NCI-H128 (cell line): ENCODE data around the gene MRPS12.

Experiments
- DNase-seq: peaks from one replicate; lab custom pipeline; 2025; ENCODE audit not compliant: unreplicated experiment; lab: John Stamatoyannopoulos, UW

The MRPS12 gene

DNA sequence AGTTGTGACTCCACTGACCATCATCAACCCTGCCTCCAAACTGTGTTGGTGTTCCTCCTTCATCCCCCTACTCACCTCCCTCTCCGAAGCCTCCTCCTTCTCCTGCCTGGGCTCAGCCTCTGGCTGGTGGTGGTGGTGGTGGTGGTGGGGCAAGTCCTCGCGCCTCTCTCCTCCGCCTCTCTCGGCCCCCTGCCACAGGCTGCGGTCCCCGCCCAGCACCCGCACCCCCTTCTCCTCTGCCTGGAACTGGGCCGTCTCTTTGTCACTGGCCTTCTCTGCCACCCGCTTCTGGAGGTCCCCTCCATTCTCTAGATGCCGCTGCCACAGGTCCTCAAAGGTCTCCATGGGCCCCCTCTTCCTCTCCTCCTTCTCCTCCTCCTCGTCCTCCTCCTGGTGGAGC is 20.3 kb upstream of the MRPS12 start:
- DNase-seq, result no peak

DNA sequence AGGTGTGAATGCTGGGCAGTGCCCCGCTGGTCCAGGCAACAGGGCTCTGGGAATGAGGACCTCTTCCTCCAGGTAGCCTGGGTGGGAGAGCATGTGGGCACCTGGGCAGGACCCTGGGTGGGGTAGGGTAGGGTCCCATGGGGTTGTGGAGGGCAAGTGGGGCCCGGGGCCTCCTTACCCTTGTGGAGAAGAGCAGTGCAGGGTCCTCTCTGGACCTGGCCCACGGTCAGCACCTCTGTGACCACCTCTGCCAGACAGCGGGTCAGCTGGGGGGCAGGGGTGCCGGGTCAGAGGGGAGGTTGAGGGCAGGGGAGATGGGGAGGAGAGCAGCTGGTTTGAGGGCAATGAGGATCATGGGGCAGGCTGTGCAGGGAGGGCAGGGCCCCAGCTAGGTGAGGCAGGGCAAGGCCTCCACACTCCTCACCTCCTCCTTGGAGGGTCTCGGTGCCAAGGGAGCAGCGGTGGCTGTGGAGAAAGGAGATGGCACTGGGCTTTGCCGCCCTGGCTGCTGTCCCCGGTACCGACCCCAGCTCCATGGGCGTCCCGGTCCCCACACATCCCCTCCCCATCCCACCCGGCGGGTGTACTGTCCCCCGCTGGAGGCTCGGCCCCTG is 19.2 kb upstream of the MRPS12 start:
- DNase-seq, result no peak

DNA sequence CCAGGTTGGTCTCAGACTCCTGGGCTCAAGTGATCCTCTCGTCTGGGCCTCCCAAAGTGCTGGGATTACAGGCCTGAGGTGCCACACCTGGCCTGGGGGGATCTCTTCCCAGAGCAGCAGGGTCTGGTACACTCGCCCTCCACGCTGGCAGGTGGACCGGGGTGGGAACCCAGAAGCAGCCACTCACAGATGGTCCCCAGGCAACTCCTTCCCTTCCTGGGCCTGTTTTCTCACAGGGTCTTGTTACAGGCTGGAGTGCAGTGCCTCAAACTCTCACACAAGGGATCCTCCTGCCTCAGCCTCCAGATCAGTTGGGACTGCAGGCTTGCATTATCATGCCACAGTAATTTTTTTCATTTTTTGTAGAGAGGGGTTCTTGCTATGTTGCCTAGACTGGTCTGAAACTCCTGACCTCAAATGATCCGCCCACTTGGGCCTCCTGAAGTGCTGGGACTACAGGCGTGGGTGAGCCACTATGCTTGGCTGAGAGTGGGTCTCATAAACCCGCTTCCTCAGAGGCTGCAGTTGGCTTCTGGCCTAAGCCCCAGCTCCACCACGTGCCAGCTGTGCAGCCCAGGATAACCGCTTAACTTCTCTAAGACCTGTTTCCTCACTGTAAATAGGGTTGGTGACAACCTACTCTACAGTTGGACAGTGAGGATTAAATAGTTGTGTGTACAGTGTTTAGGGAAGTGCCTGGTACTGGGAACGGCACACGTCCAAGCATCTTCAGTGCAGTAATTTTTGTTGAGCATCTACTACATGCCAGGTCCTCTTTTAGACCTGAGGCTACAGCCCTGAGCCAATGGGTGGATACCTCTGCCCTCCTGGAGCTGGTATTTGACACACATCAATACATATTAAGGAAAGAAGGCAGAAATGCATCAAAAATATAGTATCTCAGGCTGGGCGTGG is 17.9 kb upstream of the MRPS12 start:
- no peak for DNase-seq

DNA sequence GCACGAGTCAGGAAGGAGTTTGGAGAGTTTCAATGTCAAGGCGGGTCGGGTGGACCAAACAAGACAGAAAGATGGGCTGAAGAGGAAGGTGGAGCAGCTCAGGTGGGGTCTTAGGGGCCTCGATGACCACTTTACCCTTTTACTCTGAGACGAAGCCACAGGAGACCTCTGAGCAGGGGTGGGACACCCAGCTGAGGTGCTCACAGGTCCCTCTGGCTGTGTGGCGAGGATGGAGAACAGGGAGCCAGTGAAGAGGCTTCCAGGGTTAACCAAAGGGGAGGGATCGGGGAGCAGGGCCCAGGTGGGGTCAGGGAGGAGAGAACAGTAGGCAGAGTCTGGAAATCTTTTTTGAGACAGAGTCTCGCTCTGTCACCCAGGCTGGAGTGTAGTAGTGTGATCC is 16.8 kb upstream of the MRPS12 start:
- no peak for DNase-seq

DNA sequence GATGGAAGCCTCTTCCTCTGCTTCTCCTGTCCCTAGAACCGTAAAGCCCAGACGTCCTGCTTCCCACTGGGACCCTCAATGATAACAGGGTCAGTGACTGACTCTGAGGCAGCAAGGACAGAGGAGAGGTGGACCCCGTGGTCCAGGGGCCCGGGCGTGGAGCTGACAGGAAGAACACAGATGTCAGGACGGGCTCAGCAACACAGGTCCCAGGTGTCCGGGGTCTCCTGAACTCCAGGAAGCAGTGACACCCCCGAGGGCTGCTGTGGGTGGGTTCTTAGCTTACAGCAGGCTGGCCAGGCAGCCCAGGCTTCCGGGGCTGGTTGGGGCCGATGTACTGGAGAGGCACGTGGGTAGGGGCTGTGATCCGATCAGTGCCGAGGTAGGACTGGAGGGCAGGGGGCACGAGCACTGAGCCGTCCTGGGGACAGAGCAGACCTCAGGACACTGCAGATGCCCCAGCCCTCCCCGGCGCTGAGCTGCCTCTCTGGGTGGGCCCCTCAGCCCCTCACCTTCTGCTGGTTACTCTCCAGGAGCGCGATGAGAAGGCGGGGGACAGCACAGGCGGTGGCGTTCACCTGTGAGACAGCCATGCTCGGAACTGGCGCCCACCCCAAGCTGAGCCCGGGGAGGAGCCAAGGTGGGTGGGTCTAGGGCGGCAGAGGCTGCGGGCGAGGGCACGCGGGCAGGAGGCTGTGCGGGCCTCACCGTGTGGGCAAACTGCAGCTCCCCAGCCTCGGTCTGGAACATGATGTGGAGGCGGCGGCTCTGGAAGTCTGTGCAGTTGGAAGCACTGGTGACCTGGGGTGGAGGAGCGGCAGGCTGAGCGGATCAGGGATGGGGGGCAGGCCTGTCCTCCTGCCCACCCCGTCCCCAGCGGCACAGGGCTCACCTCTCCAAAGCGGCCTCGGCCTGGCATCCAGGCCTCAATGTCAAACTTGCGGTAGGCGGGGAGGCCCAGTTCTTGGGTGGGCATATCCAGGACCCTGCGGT is 15.1 kb upstream of the MRPS12 start:
- DNase-seq, result no peak

DNA sequence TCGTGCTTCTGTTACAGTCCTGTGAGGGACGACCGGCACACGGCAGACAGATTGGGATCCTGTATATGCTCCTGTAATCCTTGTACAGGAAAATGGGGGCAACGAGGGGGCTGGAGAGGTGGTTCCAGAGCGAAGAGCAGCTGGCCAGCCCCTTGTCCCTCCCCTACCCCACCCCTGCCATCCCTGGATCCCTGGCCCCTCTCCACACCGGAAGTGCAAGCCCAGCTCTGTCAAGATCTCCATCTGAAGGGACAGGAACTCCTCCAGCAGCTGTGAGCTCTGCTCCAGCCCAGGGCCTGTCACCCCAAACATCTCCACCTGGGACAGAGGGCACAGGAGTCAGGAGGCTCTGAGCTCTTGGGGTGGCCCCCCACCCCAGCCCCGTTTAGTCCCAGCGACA is 13.2 kb upstream of the MRPS12 start:
- no peak for DNase-seq

DNA sequence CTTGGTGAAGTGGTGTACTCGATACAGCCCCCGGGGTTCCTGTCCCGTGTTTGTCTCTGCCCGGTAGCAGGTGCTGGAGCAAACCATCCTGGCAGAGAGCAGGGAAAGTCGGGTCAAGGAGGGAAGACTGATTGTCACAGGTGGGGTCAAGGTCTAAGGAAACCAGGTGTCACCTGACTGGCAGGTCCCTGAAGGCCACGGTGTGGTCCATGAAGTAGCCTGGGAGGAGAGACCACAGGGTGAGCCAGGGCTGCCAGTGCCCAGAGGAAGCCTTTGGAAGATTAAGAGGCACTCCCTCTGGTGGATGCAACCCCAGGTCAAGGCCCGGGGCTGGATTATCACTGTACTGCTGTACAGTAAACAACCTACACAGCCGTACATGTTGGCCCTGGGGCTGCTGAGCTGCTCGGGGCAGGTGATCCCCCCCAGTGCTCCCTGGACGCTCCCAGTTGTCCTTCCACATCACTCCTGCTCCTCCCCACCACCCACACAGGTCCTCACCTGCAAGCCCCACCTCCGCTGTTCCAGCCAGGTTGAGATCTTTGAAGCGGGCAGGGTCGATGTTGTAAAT is 12.7 kb upstream of the MRPS12 start:
- DNase-seq, result no peak

DNA sequence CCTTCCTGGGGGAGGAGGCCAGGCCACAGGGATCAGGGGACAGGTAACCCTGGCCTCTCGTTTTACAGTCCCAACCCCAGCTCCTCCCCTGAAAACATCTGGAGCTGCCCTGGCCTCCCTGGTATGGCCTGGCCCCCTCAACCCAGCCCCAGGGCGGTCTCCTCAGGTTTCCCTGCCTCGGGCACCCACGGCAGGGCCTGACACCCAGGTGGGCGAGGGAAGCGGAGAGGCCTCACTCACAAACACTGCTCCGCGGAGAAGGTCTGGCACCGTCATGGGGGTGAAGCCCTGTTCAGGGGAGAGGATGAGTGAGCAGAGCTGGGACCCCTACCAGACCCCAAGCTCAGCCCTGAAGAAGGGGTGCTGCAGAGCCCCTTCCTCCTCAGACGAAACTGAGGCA is 12.2 kb upstream of the MRPS12 start:
- no peak for DNase-seq

DNA sequence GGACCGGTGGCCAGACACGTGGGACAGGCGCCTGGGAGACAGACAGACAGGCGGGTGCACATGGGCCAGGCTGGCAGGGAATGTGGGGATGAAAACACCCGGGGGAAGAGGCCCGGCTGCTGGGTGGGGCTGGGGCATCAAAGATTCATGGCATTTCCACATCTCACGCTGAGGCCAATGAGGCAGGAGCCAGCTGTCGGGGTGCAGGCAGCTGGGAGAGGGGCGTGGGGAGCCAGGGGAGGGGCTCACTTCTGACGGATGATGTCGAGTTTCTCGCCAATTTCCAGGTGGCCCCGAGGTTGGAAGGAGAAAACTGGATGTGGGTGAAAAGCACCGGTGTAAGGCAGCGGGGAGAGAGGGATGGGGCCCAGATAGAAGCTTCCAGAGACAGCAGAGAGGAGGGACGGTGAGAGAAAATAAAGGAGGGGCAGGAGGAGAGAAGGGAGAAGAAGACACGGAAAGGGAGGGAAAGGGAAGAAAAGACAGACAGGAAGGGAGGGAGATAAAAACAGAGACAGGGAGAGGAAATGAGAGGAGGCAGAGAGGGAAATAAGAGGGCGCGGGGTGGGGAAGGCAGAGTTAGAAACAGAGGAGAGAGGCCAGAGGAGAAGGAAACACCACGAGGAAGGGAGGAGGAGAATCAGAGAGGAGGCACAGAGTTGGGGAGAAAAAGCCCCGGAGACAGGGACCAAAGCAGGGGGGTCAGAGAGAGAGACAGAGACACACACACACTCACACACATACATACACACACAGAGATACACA is 10.7 kb upstream of the MRPS12 start:
- no peak for DNase-seq

DNA sequence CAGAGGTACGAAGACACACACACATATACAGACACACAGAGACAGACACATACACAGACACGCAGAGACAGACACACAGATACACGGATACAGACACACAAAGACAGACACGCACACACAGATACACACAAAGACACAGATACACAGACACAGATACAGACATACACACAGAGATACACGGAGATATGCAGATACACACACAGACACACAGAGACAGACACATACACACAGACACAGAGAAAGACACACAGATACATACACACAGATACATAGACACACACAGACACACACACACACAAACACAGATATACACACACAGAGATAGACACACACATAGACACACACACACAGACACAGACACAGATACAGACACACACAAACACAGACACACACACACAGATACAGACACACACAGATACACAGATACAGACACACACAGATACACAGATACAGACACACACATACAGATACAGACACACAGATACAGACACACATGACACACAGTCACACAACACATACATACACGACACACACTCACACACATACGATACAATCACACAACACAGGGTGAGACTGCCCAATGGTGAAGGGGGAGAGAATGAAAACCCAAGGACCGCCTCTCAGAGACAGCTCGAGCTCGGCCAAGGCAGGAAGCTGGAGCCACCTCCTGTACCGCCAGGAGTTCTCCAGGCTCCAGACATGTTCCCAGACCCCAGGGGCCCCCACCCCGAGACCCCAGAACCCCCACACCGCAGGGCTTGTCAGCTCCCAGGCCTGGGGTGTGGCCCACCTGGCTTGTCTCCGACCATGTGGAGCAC is 9.9 kb upstream of the MRPS12 start:
- no peak for DNase-seq

DNA sequence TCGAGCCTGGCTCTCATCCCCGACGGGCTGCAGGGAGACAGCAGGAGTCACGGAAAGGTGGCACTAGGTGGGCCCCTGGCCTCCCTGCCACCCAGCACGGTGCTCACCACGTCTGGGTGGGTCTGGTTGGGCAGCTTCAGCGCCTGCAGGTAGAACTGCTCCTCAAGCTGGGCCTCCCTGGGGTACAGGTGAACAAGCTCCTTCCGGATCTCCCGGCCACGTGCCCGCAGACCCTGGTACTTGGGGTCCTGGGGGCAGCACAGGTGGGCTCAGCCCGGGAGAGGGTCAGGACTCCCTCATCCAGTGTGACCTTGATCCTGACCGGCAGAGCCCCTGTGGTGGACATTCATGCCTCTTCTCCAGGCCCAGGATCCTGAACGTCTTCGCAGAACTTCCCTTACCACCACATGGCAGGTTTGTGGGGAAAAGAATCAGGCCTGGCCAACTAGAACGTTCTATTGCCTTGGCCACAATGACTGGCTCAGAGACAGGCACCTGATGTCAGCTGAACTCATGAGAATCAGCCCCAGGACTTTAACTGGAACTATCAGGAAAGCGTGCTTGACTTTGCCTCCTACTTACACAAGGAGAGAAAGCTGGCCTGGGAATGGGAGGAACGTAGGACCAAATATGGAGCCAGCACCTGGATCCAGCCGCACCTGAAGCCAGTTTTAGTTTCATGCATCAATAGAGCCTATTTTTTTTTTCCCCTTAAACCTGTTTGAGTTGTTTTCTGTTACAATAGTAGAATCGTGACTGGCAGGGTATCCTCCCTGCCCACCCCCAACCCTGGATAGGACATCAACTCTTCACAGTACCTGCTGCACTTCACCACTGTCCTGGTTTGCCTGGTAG is 9.1 kb upstream of the MRPS12 start:
- DNase-seq, result no peak

DNA sequence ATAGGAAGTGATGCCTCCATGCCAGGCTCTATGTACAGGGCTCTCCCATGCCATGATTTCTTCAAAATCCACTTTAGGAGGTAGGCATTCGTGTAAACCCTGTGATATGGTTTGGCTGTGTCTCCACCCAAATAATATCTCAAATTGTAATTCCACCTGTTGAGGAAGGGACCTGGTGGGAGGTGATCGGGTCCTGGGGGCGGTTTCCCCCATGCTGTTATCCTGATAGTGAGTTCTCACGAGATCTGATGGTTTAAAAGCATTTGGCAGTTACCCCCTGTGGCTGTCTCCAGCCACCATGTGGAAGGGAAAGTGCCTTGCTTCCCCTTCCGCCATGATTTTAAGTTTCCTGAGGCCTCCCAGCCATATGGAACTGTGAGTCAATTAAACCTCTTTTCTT is 8.3 kb upstream of the MRPS12 start:
- no peak for DNase-seq

DNA sequence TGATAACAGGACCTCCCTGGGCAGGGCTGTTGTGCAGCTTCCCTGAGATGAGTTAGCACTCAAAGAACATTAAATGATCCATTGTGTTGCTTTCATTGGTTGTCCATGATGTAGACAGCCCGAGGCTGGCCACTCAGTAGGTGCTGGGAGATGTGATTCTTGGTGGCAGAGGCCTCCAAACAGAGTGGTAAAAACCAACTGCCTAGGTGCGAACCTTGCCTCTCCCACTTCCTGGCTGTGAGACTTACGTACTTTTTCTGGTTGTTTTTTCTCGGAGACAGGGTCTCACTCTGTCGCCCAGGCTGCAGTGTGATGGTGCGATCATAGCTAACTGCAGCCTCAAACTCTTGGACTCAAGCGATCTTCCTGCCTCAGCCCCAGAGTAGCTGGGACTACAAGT is 6.4 kb upstream of the MRPS12 start:
- no peak for DNase-seq

DNA sequence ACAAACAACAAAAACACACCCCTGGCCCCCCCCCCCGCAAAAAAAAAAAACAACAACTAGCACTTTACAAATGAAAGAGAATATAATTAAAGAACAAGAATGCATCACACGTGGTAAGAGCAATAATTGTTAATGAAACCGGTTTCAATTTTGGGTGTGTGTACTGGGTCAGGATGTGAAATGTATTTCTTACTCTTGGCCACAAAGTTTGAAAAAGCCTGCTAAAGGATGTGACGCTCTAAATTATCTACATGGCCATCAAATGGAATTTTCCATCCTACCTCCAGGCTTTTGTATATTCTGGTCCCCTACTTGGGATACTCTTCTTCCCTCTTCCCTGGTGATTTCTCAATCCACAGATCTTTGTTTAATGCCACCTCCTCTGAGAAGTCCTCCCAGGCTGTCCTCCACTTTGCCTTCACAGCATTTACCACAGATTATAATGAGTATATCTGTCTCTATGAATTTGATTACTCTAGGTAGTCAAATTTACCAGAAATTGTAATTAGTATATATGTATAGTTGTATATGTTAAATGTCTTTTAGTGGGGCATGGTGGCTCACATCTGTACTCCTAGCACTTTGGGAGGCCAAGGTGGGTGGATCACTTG is 2.2 kb upstream of the MRPS12 start:
- DNase-seq, result no peak

DNA sequence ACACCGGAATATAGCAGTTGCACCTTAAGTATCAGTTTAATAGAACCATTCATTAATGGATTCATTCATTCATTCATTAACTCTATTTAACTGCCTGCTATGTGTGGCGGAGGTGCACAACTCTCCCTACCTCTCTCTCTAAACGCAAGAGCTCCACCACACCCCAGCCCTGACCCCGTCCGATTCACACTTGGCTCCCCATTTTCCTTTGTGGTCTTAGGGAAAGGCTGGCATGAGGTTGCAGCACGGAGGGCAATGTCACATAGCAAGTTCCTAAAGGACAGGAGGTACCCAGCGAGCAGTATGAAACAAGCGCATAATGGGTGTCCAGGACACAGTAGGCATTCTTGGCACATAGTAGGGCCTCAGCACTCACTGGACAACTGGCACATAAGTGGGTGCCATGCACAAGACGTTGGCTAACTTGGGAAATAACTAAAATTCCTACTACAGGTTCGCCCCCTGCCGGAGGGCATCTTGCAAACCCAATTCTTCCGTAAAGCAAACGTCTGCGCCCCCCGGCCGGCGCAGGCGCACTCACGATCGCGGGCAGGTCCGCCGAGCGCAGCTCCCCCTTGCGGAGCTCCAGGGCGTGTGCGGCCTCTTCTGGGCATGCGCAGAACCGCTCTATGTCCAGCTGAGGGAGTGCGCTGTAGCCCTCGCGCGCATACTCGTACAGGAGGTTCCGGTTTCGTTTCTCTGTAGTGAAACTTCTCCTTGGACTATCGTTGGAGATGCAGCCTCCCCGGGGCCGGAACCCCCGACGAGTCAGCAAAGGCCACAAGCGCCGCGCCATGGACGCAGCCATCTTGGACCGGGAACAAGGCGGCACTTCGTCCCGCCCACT is 592 bp upstream of the MRPS12 start, which contains the start of gene SARS2:
SARS2 (minus strand) TSS at position 835 of the 847 bp plus-strand sequence; CDS start at position 808, 27 bp downstream.
- DNase-seq, result peak; percentile 88

DNA sequence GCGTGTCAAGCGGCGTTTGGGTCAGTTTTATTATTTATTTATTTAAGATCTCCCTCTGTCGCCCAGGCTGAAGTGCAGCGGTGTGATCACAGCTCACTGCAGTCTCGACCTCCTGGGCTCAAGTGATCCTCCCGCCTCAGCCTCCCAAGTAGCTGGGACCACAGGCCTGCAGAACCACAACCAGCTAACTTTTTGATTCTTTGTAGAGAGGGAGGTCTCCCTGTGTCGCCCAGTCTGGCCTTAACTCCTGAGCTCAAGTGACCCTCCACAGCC is 713 bp downstream of the MRPS12 start:
- DNase-seq, result no peak

DNA sequence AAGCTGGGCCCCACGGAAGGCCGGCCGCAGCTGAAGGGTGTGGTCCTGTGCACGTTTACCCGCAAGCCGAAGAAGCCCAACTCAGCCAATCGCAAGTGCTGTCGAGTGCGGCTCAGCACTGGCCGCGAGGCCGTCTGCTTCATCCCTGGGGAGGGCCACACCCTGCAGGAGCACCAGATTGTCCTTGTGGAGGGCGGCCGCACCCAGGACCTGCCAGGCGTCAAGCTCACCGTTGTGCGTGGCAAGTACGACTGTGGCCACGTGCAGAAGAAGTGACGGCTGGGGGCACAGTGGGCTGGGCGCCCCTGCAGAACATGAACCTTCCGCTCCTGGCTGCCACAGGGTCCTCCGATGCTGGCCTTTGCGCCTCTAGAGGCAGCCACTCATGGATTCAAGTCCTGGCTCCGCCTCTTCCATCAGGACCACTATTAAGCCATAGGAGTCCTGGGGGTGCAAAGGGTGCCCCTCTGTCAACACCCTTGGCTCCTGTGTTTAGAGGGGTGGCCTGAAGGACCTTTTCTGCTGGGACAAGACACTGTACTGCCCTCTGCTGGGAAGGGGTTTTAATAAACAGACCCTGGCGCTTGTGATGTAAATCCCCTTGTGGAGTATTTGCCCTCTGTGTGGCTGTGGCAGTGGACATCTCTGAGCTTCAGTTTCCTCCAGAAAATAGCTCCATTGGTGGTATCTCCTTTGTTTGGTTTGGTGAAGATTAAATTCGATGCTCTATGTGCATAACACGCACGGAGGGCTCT is 1.9 kb downstream of the MRPS12 start:
- no peak for DNase-seq
